GM12878 (cell line): ENCODE data around the gene RGS11. TPM values are rescaled to one million over a fixed set of nuclear protein-coding genes. Genes with fewer than 3 reads are reported as not detected.

ENCODE experiments used
- ATAC-seq: fragments of 200-7000 bp; cut with Tn5 transposase; 3 replicates; pipeline ENCODE4 v1.9.1; 2020; ENCODE audit warnings: mild to moderate bottlenecking, moderate library complexity
- BruUV-seq: library from RNA; stranded (reverse); fragments of 400-500 nt; replicated peaks from 2 replicates; lab custom pipeline; 2021; lab: Mats Ljungman, UMichigan
- CTCF ChIA-PET: fragments of 300-600 bp; sonication (Branson Sonifier 250); formaldehyde crosslinking; extraction: SDS; loops from one replicate; lab custom pipeline; 2021; ENCODE audit warnings: inconsistent platforms; lab: Yijun Ruan, JAX
- POLR2A ChIA-PET: fragments of 350-600 bp; formaldehyde crosslinking; extraction: SDS; loops from one replicate; lab custom pipeline; 2021; ENCODE audit warnings: inconsistent platforms; lab: Charles Lee
- RAD21 ChIA-PET: fragments of 300-600 bp; sonication (Branson Sonifier 250); formaldehyde crosslinking; loops from one replicate; lab custom pipeline; 2023; ENCODE audit warnings: antibody characterized with exemption; ENCODE audit not compliant: unreplicated experiment; lab: Charles Lee
- SMC1A ChIA-PET: fragments of 300-600 bp; sonication (Branson Sonifier 250); formaldehyde crosslinking; loops from one replicate; lab custom pipeline; 2023; ENCODE audit not compliant: unreplicated experiment, uncharacterized antibody; lab: Charles Lee
- DNase-seq: peaks from one replicate; pipeline ENCODE4 v3.0.0-alpha.2; 2011; ENCODE audit warnings: low read depth, low spot score
- FAIRE-seq: peaks from 3 replicates; lab custom pipeline; 2011; peaks lifted over from hg19 to GRCh38; lab: Jason Lieb, UNC
- H2AFZ ChIP-seq: 2 replicates; pipeline ENCODE4 v1.6.0; 2011; ENCODE audit warnings: low read depth, low read length, control low read depth; ENCODE audit not compliant: control insufficient read depth
- H3K27ac ChIP-seq: 2 replicates; pipeline ENCODE4 v1.5.1; 2011; ENCODE audit warnings: control low read depth; ENCODE audit not compliant: control insufficient read depth, insufficient read depth
- H3K27me3 ChIP-seq, 2 experiments: replicated peaks in 1 of 2; 2 replicates each; pipeline versions ENCODE4 v1.6.0 to v1.6.1; 2011; ENCODE audit warnings: low read length in 1 of 2; ENCODE audit not compliant: control insufficient read depth in 2 of 2, insufficient read depth in 2 of 2
- H3K36me3 ChIP-seq, 2 experiments: 2 replicates each; pipeline ENCODE4 v1.5.1; 2011; ENCODE audit warnings: low read length in 1 of 2; ENCODE audit not compliant: control insufficient read depth in 2 of 2, insufficient read depth in 2 of 2
- H3K4me1 ChIP-seq: 2 replicates; pipeline ENCODE4 v1.6.1; 2011; ENCODE audit warnings: mild to moderate bottlenecking, low read length, moderate library complexity, mixed read lengths; ENCODE audit not compliant: control insufficient read depth, insufficient read depth
- H3K4me2 ChIP-seq: 2 replicates; pipeline ENCODE4 v1.6.0; 2011; ENCODE audit warnings: control low read depth; ENCODE audit not compliant: control insufficient read depth, insufficient read depth
- H3K4me3 ChIP-seq: fragments of 200-600 bp; sonication (generic); 2 replicates; pipeline ENCODE4 v1.5.1; 2016
- H3K79me2 ChIP-seq: 2 replicates; pipeline ENCODE4 v1.6.0; 2011; ENCODE audit warnings: low read length; ENCODE audit not compliant: control insufficient read depth, insufficient read depth
- H3K9ac ChIP-seq: 2 replicates; pipeline ENCODE4 v1.8.0; 2011; ENCODE audit warnings: low read length, control low read depth, mixed read lengths; ENCODE audit not compliant: control insufficient read depth, insufficient read depth
- H3K9me3 ChIP-seq: replicated peaks from 3 replicates; pipeline ENCODE4 v1.5.1; 2011; ENCODE audit warnings: mild to moderate bottlenecking, low read length; ENCODE audit not compliant: control insufficient read depth, insufficient read depth
- H4K20me1 ChIP-seq: 2 replicates; pipeline ENCODE4 v1.6.0; 2011; ENCODE audit not compliant: control insufficient read depth, insufficient read depth
- CEBPB ChIP-seq, 2 experiments: fragments of 150-350 bp in 1 of 2; IDR thresholded peaks; 2 replicates each; pipeline ENCODE4 v1.6.1; 2012 to 2014; ENCODE audit warnings: low read depth in 2 of 2, low read length in 2 of 2, borderline replicate concordance in 1 of 2, inconsistent platforms in 1 of 2
- CHD1 ChIP-seq: IDR thresholded peaks from 2 replicates; pipeline ENCODE4 v1.6.1; 2012; ENCODE audit warnings: low read depth, low read length, improper control_type of control experiment
- CHD2 ChIP-seq: IDR thresholded peaks from 2 replicates; pipeline ENCODE4 v1.6.1; 2011; ENCODE audit warnings: low read depth, low read length, improper control_type of control experiment, borderline replicate concordance
- DPF2 ChIP-seq: fragments of 450-650 bp; IDR thresholded peaks from 2 replicates; pipeline ENCODE4 v1.6.1; 2017; ENCODE audit warnings: mild to moderate bottlenecking
- EP300 ChIP-seq, 2 experiments: fragments of 150-350 bp in 1 of 2; IDR thresholded peaks; 2 replicates each; pipeline ENCODE4 v1.6.1; 2011 to 2012; ENCODE audit warnings: low read depth in 2 of 2, low read length in 2 of 2, borderline replicate concordance in 1 of 2, improper control_type of control experiment in 1 of 2, inconsistent platforms in 1 of 2; ENCODE audit not compliant: control insufficient read depth in 1 of 2
- ESRRA ChIP-seq: IDR thresholded peaks from 2 replicates; pipeline ENCODE4 v1.6.1; 2012; ENCODE audit warnings: mild to moderate bottlenecking, low read length, improper control_type of control experiment
- FOXK2 ChIP-seq: fragments of 450-650 bp; IDR thresholded peaks from 2 replicates; pipeline ENCODE4 v1.6.1; 2017; ENCODE audit warnings: mild to moderate bottlenecking, moderate library complexity
- SREBF1 ChIP-seq: IDR thresholded peaks from 2 replicates; pipeline ENCODE4 v1.6.1; 2012; ENCODE audit warnings: mild to moderate bottlenecking, low read length
- ZNF217 ChIP-seq: fragments of 450-650 bp; IDR thresholded peaks from 2 replicates; pipeline ENCODE4 v1.6.1; 2017; ENCODE audit warnings: antibody characterized with exemption, mild to moderate bottlenecking
- ZNF687 ChIP-seq: fragments of 450-650 bp; IDR thresholded peaks from 2 replicates; pipeline ENCODE4 v1.6.1; 2017; ENCODE audit warnings: mild to moderate bottlenecking, moderate library complexity
- ZSCAN29 ChIP-seq: fragments of 450-650 bp; IDR thresholded peaks from 2 replicates; pipeline ENCODE4 v1.6.1; 2017; ENCODE audit warnings: mild to moderate bottlenecking, moderate library complexity
- ZZZ3 ChIP-seq: IDR thresholded peaks from 2 replicates; pipeline ENCODE4 v1.6.1; 2011; ENCODE audit warnings: low read depth; ENCODE audit not compliant: control insufficient read depth, insufficient read length
- WGBS: methylation state at CpG from one replicate; pipeline ENCODE4 v1.1.6; 2016; ENCODE audit warnings: low lambda C conversion rate; ENCODE audit not compliant: insufficient replicate concordance, insufficient coverage; ENCODE audit errors: missing lambda C conversion rate; 5-methylcytosine and 5-hydroxymethylcytosine counted together
- in situ Hi-C: fragments of 300-500 bp; cut with MboI; formaldehyde crosslinking; loops from 9 replicates; pipeline ENCODE4 v1.14.3; 2018; ENCODE audit warnings: mixed read lengths
- intact Hi-C: fragments of 100-400 bp; cut with micrococcal nuclease; formaldehyde crosslinking; loops from one replicate; pipeline ENCODE4 v1.14.2; 2022; ENCODE audit not compliant: unreplicated experiment
- polyA plus RNA-seq, 11 experiments: library from polyadenylated mRNA; depleted of rRNA in 4 of 11; unstranded in 6 of 11; stranded (reverse) in 5 of 11; fragments of >200 nt; fragmentation: Nextera tagmentation in 4 of 11; fragmentation: Illumina TruSeq in 1 of 11; extraction: Ambion mirVana in 4 of 11; extraction: Trizol in 1 of 11; gene quantifications; 1 replicate in 1 of 11; 2 replicates in 10 of 11; pipeline versions ENCODE4 v1.2.1 to v1.2.3, GENCODE V29; 2011 to 2016; ENCODE audit warnings: inconsistent platforms in 2 of 11, missing spikeins in 2 of 11, low read depth in 1 of 11
- total RNA-seq, 4 experiments: library from RNA; depleted of rRNA in 3 of 4; stranded (reverse); fragments of >200 nt in 3 of 4; fragmentation: Illumina TruSeq in 1 of 4; extraction: Trizol in 1 of 4; gene quantifications; 2 replicates each; pipeline versions ENCODE4 v1.2.1 to v1.2.3, GENCODE V29; 2013 to 2021

RGS11 gene
- total and polyA plus RNA-seq, 10 of the 15 experiments (the other 5 are each of a cell fraction or from before 2014, with no cell fraction given) = 0.04 TPM; not detected in 9

GRCh38 chr16:284204-285120 lies 8.7 kb upstream of the RGS11 start:
- 86% methylated on average over 47 of the region's 52 CpGs for WGBS

GRCh38 chr16:283033-283805 lies 7.5 kb upstream of the RGS11 start, which contains the start of gene PDIA2:
PDIA2 (plus strand) TSS chr16:283164; CDS start chr16:283170, 6 bp downstream.
- Histone ChIP-seq H4K20me1 (no peaks in the 10 kb centered on the region), H3K79me2 (no peaks in the 10 kb centered on the region), H3K4me3 (no peak within 1 kb of the TSS), H3K36me3 (peaks cover 0 to 4% of the 10 kb centered on the region in 2 experiments; a peak in 2 of 4 replicates), H3K9me3 (no peaks in the 10 kb centered on the region), H3K4me2 (no peak within 1 kb of the TSS), H3K27me3 (no peaks in the 10 kb centered on the region; a peak in 1 of 4 replicates), H3K27ac (no peak within 1 kb of the TSS), H3K9ac (no peak within 1 kb of the TSS), H2AFZ (no peak within 1 kb of the TSS), H3K4me1 (no peaks in the 10 kb centered on the region)
- no TSS peak for BruUV-seq
- POLR2A ChIA-PET = no interaction called here
- ATAC-seq = no peak
- intact Hi-C loops (no loop called here), in situ Hi-C loops (no loop called here)
- no peak for DNase-seq
- CTCF ChIA-PET = no interaction called here
- SMC1A ChIA-PET = no interaction called here
- WGBS = 48% methylated on average over 22 of the region's 25 CpGs
- RAD21 ChIA-PET = no interaction called here
- no peak for FAIRE-seq
- TF ChIP-seq ESRRA (no peak), FOXK2 (no peak), ZZZ3 (no peak), CHD2 (no peak), CHD1 (no peak), ZNF217 (no peak), DPF2 (no peak), SREBF1 (no peak), ZSCAN29 (no peak), EP300 (IDR thresholded peaks at IDR 0.05; ENCODE audit: borderline replicate concordance in 1 of 2, control insufficient read depth in 1 of 2, low read depth in 2 of 2, low read length in 2 of 2) (no peak), ZNF687 (no peak)

More at GRCh38 chr16:284204-285120, 8.7 kb upstream of the RGS11 start:
- no peak for TF ChIP-seq CEBPB (IDR thresholded peaks at IDR 0.05; ENCODE audit: borderline replicate concordance in 1 of 2, low read depth in 2 of 2, low read length in 2 of 2)
- FAIRE-seq (no peak), ATAC-seq (no peak), DNase-seq (no peak)
- Histone ChIP-seq H3K9me3 (no peaks in the 10 kb centered on the region), H3K36me3 (peaks cover 0 to 6% of the 10 kb centered on the region in 2 experiments; a peak in 2 of 4 replicates), H3K27ac (no peak overlapping the region), H2AFZ (no peak overlapping the region), H3K9ac (no peak overlapping the region), H3K27me3 (no peaks in the 10 kb centered on the region; a peak in 1 of 4 replicates), H3K4me1 (no peaks in the 10 kb centered on the region), H3K4me2 (no peak overlapping the region), H4K20me1 (no peaks in the 10 kb centered on the region), H3K4me3 (no peak overlapping the region), H3K79me2 (no peaks in the 10 kb centered on the region)
- SMC1A ChIA-PET = no interaction called here
- RAD21 ChIA-PET = interaction anchor here (1.1 kb wide), 1 partner anchor 31 kb away, joined by 4 read pairs; no protein-coding TSS in a partner anchor
- in situ Hi-C loops (no loop called here), intact Hi-C loops (no loop called here)
- no TSS peak for BruUV-seq
- POLR2A ChIA-PET = no interaction called here
- CTCF ChIA-PET = no interaction called here
